ENCODE data around the gene CD28.

DNA sequence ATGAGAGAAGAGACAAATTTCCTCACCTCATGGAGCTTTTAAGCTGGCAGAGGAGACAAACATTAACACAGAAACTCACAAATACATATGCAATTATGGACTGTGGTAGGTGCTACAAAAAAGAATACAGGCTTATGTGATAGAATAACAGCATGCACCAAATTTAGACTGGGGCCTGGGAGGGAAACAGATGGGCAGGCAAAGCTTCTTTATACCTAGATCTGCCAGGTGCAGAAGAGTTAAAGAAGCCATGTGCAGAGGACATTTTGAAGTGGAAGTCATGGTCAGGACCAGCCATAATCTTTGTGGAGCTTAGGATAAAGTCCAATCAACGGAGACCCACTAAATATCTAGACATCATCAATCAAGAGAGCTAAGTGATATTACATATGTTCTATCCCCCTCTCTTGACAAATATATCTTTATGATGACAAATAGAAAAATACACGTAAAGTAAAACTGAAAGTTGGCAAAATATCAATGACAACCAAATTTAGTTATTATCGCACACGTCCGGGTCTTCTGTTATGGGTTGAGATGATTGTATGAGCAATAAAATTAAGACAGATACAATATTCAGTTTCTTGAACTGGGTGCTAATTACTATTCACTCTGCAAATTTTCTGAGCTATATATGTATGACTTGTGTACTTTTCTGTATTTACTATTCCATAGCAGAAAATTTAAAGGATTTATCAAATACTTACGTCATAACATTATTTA, 44.1 kb downstream of the CD28 start:
- TF ChIP-seq, protein P1, sequence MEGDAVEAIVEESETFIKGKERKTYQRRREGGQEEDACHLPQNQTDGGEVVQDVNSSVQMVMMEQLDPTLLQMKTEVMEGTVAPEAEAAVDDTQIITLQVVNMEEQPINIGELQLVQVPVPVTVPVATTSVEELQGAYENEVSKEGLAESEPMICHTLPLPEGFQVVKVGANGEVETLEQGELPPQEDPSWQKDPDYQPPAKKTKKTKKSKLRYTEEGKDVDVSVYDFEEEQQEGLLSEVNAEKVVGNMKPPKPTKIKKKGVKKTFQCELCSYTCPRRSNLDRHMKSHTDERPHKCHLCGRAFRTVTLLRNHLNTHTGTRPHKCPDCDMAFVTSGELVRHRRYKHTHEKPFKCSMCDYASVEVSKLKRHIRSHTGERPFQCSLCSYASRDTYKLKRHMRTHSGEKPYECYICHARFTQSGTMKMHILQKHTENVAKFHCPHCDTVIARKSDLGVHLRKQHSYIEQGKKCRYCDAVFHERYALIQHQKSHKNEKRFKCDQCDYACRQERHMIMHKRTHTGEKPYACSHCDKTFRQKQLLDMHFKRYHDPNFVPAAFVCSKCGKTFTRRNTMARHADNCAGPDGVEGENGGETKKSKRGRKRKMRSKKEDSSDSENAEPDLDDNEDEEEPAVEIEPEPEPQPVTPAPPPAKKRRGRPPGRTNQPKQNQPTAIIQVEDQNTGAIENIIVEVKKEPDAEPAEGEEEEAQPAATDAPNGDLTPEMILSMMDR (IDR thresholded peaks at IDR 0.05) = no peak
- no peak for TF ChIP-seq BHLHE40 (IDR thresholded peaks at IDR 0.05; ENCODE audit: low read depth, low read length)
